Astrocyte (in vitro differentiated cells and primary cell): ENCODE results near the gene CLN5. TPM values are rescaled to one million over a fixed set of nuclear protein-coding genes. Genes with fewer than 3 reads are reported as not detected.
A peak's percentile ranks its signal among the peaks of the same experiment; 100 is the strongest.

Experiments
- DNase-seq: peaks from one replicate; pipeline ENCODE4 v3.0.0-alpha.2; 2010; ENCODE audit warnings: low read depth
- FAIRE-seq: peaks from 2 replicates; lab custom pipeline; 2011; peaks lifted over from hg19 to GRCh38; lab: Jason Lieb, UNC
- H2AFZ ChIP-seq: 2 replicates; pipeline ENCODE4 v1.6.0; 2012; ENCODE audit warnings: low read depth, low read length, inconsistent platforms
- H3K27ac ChIP-seq: 2 replicates; pipeline ENCODE4 v1.5.1; 2011; ENCODE audit warnings: low read depth, low read length, inconsistent platforms
- H3K27me3 ChIP-seq: 2 replicates; pipeline ENCODE4 v1.6.0; 2011; ENCODE audit warnings: low read length, inconsistent platforms; ENCODE audit not compliant: insufficient read depth
- H3K36me3 ChIP-seq: 2 replicates; pipeline ENCODE4 v1.5.1; 2011; ENCODE audit warnings: low read length, inconsistent platforms; ENCODE audit not compliant: insufficient read depth
- H3K4me1 ChIP-seq: 2 replicates; pipeline ENCODE4 v1.5.1; 2011; ENCODE audit warnings: low read length, inconsistent platforms; ENCODE audit not compliant: insufficient read depth
- H3K4me2 ChIP-seq: 2 replicates; pipeline ENCODE4 v1.6.0; 2012; ENCODE audit warnings: low read length, inconsistent platforms
- H3K4me3 ChIP-seq: 2 replicates; pipeline ENCODE4 v1.5.1; 2011; ENCODE audit warnings: low read depth, mild to moderate bottlenecking, low read length, inconsistent platforms; ENCODE audit not compliant: insufficient read depth
- H3K79me2 ChIP-seq: 2 replicates; pipeline ENCODE4 v1.6.0; 2012; ENCODE audit warnings: mild to moderate bottlenecking, low read length, inconsistent platforms; ENCODE audit not compliant: insufficient read depth
- H3K9ac ChIP-seq: 2 replicates; pipeline ENCODE4 v1.6.0; 2012; ENCODE audit warnings: mild to moderate bottlenecking, low read length, inconsistent platforms
- H3K9me3 ChIP-seq: 2 replicates; pipeline ENCODE4 v1.5.1; 2012; ENCODE audit warnings: low read depth, mild to moderate bottlenecking, low read length, inconsistent platforms; ENCODE audit not compliant: insufficient read depth
- H4K20me1 ChIP-seq: 2 replicates; pipeline ENCODE4 v1.6.0; 2012; ENCODE audit warnings: low read length, inconsistent platforms; ENCODE audit not compliant: insufficient read depth
- H3K27ac Mint-ChIP-seq: one replicate; pipeline ENCODE4 v1.8.0; 2021; ENCODE audit warnings: mild to moderate bottlenecking, mixed read lengths; ENCODE audit not compliant: unreplicated experiment
- H3K27me3 Mint-ChIP-seq: one replicate; pipeline ENCODE4 v1.8.0; 2021; ENCODE audit warnings: low read depth, mixed read lengths; ENCODE audit not compliant: unreplicated experiment
- H3K36me3 Mint-ChIP-seq: one replicate; pipeline ENCODE4 v1.8.0; 2021; ENCODE audit warnings: low read depth, mixed read lengths; ENCODE audit not compliant: unreplicated experiment
- H3K4me1 Mint-ChIP-seq: one replicate; pipeline ENCODE4 v1.8.0; 2021; ENCODE audit warnings: low read depth, mixed read lengths; ENCODE audit not compliant: unreplicated experiment
- H3K4me3 Mint-ChIP-seq: one replicate; pipeline ENCODE4 v1.8.0; 2021; ENCODE audit warnings: mild to moderate bottlenecking, moderate library complexity, mixed read lengths; ENCODE audit not compliant: unreplicated experiment
- H3K9me3 Mint-ChIP-seq: one replicate; pipeline ENCODE4 v1.8.0; 2021; ENCODE audit warnings: mild to moderate bottlenecking, mixed read lengths; ENCODE audit not compliant: unreplicated experiment
- EZH2 ChIP-seq: IDR thresholded peaks from 2 replicates; pipeline ENCODE4 v1.6.1; 2012; ENCODE audit warnings: mild to moderate bottlenecking, low read length, inconsistent platforms; ENCODE audit not compliant: insufficient read depth
- total RNA-seq: library from RNA; stranded (reverse); gene quantifications from 2 replicates; pipeline ENCODE4 v1.2.1, GENCODE V29; 2021
- TF ChIP-seq, protein P1 (sequence below): IDR thresholded peaks from 2 replicates; pipeline ENCODE4 v1.5.1; 2011; ENCODE audit warnings: low read depth, mild to moderate bottlenecking, inconsistent platforms, low read length, moderate library complexity; ENCODE audit not compliant: insufficient read depth

Gene CLN5
- total RNA-seq, 1 donor from 2014 or later: 32.9 TPM

DNA sequence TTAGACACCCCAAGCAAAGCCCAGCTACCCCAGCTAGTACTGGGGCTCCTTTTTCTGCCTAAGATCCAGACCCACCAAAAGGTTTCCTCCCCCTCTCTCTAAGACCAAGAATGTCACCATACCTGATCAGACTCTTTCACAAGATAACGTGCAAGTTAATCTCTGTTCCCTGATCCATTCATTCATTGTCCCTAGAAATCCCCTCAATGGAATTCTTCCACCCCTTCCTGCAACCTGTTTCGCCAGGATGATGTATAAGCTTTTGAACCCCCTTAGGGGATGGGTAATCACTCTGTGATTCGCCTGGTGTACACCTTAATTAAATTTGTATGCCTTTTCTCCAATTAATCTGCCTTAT lies 17.3 kb upstream of the CLN5 start:
- TF ChIP-seq, protein P1, sequence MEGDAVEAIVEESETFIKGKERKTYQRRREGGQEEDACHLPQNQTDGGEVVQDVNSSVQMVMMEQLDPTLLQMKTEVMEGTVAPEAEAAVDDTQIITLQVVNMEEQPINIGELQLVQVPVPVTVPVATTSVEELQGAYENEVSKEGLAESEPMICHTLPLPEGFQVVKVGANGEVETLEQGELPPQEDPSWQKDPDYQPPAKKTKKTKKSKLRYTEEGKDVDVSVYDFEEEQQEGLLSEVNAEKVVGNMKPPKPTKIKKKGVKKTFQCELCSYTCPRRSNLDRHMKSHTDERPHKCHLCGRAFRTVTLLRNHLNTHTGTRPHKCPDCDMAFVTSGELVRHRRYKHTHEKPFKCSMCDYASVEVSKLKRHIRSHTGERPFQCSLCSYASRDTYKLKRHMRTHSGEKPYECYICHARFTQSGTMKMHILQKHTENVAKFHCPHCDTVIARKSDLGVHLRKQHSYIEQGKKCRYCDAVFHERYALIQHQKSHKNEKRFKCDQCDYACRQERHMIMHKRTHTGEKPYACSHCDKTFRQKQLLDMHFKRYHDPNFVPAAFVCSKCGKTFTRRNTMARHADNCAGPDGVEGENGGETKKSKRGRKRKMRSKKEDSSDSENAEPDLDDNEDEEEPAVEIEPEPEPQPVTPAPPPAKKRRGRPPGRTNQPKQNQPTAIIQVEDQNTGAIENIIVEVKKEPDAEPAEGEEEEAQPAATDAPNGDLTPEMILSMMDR: no peak
- TF ChIP-seq EZH2: no peak
- H3K27ac ChIP-seq: no peak overlapping the region
- Mint-ChIP-seq H3K4me3 (no peak overlapping the region), H3K27me3 (peaks cover 8% of the 10 kb centered on the region), H3K27ac (no peak overlapping the region), H3K9me3 (no peaks in the 10 kb centered on the region), H3K36me3 (no peaks in the 10 kb centered on the region), H3K4me1 (peaks cover 4% of the 10 kb centered on the region)
- no peaks in the 10 kb centered on the region for H3K79me2 ChIP-seq
- H3K9ac ChIP-seq: no peak overlapping the region
- FAIRE-seq (no peak), DNase-seq (no peak)
- no peaks in the 10 kb centered on the region for H4K20me1 ChIP-seq
- no peak overlapping the region for H3K4me3 ChIP-seq
- no peaks in the 10 kb centered on the region for H3K9me3 ChIP-seq
- peaks cover 3% of the 10 kb centered on the region for H3K4me1 ChIP-seq
- H3K4me2 ChIP-seq: no peak overlapping the region
- H3K27me3 ChIP-seq: peaks cover 23% of the 10 kb centered on the region
- H2AFZ ChIP-seq: no peak overlapping the region
- no peaks in the 10 kb centered on the region for H3K36me3 ChIP-seq

DNA sequence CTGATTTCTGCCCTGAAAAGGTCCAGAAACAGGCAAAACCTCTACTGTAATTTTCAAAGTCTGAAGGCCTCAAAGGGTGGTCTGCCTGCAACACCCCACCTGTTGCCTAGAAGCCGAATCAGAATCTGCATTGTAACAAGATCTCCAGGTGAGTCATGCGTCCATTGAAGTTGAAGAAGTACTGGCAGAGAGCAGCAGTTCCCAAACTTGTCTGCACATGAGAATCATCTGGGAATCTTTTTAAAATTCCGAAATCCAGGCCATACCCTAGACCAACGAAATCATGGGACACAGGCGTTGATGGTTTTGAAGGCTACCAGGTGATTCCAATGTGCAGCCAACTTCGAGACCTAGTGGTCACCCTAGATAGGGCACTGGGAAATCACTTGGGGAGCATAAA lies 16.0 kb upstream of the CLN5 start:
- H3K9me3 ChIP-seq: no peaks in the 10 kb centered on the region

DNA sequence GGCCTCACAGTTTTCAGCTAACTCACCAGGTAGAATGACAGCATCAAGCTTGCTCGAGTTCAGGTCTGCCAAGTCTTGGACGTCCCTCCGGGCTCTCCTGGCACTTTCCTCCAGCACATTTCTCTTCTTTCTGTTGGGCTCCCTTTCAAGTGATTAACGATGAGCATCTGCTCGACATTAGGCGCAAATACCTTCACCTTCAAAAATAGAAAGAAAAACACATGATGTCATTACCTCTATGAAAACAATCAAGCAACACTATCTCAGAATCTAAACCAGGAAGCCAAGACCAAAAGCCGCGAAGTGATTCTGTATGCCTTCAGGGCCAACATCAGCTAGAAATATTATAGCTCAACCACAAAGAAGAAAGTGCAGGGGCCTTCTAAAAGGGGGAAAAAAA lies 15.4 kb upstream of the CLN5 start:
- peak overlapping the region; percentile 35 for H3K4me2 ChIP-seq
- no peaks in the 10 kb centered on the region for H3K36me3 Mint-ChIP-seq
- FAIRE-seq: no peak

More for the DNA sequence above, 16.0 kb upstream of the CLN5 start:
- Mint-ChIP-seq H3K4me1 (peaks cover 3% of the 10 kb centered on the region), H3K9me3 (no peaks in the 10 kb centered on the region), H3K27ac (no peak overlapping the region), H3K27me3 (peaks cover 14% of the 10 kb centered on the region), H3K4me3 (no peak overlapping the region), H3K36me3 (no peaks in the 10 kb centered on the region)
- Histone ChIP-seq H2AFZ (no peak overlapping the region), H4K20me1 (no peaks in the 10 kb centered on the region), H3K27ac (no peak overlapping the region), H3K36me3 (no peaks in the 10 kb centered on the region), H3K4me3 (no peak overlapping the region), H3K79me2 (no peaks in the 10 kb centered on the region), H3K27me3 (peaks cover 27% of the 10 kb centered on the region), H3K4me2 (no peak overlapping the region), H3K4me1 (peaks cover 3% of the 10 kb centered on the region), H3K9ac (no peak overlapping the region)
- FAIRE-seq (no peak), DNase-seq (no peak)
- TF ChIP-seq, protein P1: no peak
- TF ChIP-seq EZH2: no peak

More for the DNA sequence above, 15.4 kb upstream of the CLN5 start:
- peaks cover 29% of the 10 kb centered on the region for H3K27me3 ChIP-seq
- H3K9me3 ChIP-seq: no peaks in the 10 kb centered on the region
- no peak overlapping the region for H2AFZ ChIP-seq
- H3K36me3 ChIP-seq: no peaks in the 10 kb centered on the region
- no peaks in the 10 kb centered on the region for H3K79me2 ChIP-seq
- H4K20me1 ChIP-seq: no peaks in the 10 kb centered on the region
- H3K4me1 Mint-ChIP-seq: peaks cover 3% of the 10 kb centered on the region
- no peak overlapping the region for H3K9ac ChIP-seq
- TF ChIP-seq, protein P1: no peak
- TF ChIP-seq EZH2: no peak
- H3K4me3 ChIP-seq: no peak overlapping the region
- no peak overlapping the region for H3K27ac ChIP-seq
- no peaks in the 10 kb centered on the region for H3K9me3 Mint-ChIP-seq
- H3K4me1 ChIP-seq: peaks cover 3% of the 10 kb centered on the region
- H3K27me3 Mint-ChIP-seq: peaks cover 18% of the 10 kb centered on the region
- no peak overlapping the region for H3K27ac Mint-ChIP-seq
- peak; percentile 87 for DNase-seq
- H3K4me3 Mint-ChIP-seq: no peak overlapping the region
